GM11168 (cell line): ENCODE measurements around the gene GCC1.

ENCODE experiments used
- in situ Hi-C: fragments of 300-500 bp; cut with MboI; formaldehyde crosslinking; loops from one replicate; pipeline ENCODE4 v1.12.0; 2022; ENCODE audit warnings: low sequenced_read_pairs; ENCODE audit not compliant: unreplicated experiment

The GCC1 gene, protein sequence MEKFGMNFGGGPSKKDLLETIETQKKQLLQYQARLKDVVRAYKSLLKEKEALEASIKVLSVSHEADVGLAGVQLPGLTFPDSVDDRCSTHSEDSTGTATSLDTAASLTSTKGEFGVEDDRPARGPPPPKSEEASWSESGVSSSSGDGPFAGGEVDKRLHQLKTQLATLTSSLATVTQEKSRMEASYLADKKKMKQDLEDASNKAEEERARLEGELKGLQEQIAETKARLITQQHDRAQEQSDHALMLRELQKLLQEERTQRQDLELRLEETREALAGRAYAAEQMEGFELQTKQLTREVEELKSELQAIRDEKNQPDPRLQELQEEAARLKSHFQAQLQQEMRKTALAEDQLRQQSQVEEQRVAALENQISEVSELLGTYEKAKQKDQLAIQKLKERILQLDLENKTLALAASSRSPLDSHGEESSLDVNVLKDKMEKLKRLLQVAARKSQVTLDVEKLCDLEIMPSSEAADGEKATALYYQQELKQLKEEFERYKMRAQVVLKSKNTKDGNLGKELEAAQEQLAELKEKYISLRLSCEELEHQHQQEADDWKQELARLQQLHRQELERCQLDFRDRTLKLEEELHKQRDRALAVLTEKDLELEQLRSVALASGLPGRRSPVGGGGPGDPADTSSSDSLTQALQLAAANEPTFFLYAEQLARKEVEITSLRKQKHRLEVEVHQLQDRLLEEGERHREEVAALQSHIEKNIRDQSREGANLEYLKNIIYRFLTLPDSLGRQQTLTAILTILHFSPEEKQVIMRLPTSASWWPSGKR

DNA sequence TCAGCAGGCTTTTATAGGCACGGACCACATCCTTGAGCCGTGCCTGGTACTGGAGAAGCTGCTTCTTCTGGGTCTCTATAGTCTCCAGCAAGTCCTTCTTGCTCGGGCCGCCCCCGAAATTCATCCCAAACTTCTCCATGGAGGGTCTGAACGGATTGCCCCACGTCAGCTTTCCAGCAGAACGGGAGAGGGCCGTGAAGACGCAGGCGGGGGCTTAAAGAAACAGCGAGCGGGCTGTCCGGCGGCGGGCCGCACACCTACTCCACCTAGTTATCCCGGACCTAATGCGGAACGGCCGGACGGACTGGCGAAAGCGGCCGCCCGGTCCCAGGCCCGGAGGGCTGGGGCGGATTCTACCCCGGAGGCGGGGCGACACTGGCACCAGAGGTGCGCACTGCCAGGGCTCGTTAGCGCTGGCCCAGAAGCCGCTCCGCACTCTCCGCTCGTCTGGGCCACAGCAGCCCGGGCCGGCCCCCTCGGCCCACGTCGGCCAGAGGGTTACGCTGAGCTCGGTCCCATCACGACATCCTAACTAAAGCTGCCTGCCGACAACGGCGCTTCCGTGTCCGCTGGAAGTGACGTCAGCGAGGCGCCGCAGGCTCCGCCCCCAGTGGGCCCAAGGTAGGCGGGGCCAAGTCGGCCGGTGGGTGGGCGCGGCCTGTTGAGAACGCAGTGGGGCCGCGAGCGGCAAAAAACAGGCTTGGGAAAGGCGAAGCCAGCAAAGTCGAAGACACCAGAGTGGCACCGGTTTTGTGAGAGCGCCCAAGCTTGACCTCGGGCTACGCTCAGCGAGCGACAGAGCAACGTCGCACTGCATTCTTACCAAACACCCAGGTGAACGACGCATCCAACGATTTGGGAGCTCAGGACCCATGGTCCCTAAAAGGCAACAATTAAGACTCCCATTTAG is at the start of gene GCC1:
GCC1 (minus strand) TSS at position 553 of the 910 bp plus-strand sequence; CDS start at position 139, 414 bp downstream.
- in situ Hi-C loops, result no loop called here

DNA sequence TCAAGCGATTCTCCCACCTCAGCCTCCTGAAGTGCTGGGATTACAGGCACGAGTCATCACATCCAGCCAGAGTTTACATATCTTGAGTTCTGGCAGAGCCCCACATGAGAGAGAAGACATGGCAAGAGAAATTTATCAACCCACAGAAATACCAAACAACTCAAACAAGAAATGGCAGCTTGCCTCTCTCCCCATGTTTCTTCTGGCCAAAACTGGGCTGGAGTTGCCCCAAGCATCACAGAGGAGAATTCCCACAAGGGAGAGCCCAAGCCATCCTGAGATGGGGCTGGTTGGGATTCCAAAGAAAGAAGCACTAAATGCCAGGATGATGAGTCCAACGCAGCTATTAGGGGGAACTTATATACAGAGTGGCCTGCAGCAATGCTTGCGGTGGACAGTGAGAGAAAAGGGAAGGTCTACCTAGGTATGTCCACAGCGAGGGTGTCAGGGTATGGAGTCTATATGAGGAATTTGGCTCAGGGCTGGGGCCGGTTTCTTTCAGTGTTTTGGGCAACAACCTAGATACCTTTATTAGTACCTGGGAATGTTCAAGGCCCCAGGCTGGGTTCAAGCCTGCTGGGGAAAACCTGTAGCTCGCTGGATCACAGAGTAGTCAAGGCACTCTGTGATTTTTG is 47.0 kb upstream of the GCC1 start:
- in situ Hi-C loops, result no loop called here

DNA sequence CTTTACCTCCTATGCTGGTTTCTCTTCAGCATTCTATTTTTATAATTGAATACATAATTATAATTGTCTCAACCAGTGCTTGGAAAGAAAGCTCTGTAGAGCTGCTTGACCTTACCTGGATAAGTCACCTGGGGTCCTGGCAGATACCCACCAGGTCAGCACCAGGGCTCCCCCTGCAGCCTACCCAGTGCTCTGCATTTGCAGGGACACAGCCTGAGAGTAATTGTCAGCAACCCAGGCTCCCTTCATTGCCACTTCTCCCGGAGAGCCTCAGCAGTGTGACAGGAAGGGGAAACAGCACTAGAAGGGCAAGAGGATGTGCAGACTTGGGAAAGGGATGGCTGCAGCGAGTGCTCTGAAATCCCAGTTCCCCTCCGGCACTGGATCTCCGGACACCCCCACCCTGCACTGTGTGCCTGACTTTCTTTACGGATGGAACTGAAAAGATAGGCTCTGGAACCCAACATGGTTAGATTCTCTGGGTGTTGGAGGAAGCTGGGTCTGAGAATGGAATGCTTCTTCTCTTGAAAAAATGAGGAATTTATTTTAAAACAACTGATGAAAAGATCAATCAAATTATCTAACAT is 44.0 kb upstream of the GCC1 start:
- in situ Hi-C loops, result no loop called here

DNA sequence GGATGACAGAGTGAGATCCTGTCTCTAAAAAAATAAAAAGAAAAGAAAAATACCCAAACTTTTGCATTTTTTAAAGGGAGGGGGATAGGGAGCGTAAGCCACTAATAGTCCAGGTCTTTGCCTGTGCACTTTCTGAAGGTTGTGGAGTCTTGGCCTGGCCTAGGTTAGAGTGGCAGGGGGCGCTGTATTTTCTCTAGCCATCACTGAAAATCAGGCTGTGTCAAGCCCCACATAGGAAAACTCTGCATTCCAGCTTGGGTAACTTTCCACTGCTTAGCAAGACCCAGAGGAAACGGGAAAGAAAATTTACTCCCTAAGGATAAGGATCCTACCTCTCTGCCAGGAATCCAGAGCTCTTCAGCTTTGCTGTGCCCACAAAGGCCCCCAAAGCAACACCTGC is 43.0 kb upstream of the GCC1 start:
- in situ Hi-C loops, result no loop called here

DNA sequence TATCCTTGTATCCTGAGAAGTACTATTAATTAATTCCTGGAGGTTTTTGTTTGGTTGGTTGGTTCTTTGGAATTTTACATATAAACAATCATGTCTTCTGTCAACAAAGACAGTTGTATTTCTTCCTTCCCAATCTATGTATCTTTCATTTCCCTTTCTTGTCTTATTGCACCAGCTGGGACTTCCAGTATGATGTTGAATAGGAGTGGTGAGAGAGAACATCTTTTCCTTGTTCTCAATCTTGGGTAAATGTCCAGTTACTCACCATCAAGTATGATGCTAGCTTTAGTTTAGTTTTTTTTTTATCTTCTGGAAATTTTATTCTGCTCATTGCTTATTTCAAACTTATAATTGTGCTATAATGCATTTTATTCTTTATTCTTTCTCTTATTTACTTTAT is 39.9 kb upstream of the GCC1 start:
- in situ Hi-C loops, result no loop called here

DNA sequence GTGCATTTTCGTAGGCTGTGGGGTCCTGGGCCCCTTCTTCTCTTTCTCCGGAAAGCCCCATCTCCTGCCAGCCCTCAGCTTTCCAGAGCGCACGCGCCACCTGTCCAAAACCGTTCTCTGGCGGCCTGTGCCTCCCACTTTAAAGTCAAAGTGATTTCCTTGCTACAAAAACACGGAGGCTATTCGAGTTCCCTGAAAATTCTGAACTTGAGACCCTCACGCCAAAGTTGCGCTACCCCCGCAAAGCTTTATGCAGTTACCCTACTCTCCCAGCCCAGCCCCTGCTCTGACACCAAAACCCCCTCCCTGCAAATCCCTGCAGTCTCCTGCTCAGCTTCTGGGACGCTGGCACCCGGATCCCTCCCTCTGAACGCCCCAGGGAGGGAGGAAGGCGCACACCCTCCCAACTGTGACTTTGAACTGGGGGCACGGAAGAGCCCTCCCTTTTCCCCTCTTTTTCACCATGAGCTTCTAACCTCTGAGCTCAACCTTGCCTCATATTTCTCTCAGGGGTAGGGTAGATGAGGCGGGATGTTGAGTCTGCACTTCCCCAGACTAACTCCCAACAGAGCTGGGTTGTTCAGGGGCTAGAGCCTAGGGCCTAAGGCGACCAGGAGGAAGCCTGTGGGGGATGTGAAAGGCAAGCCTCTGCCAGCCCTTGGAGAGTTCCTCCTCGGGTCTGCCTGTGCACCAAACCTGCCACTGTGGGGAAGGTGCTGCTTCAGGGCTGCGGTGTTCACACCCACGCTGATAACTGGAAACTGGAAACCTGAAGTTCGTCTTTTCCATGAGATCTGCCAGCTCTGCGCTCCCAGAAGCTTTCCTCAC is 35.2 kb upstream of the GCC1 start:
- in situ Hi-C loops, result no loop called here

DNA sequence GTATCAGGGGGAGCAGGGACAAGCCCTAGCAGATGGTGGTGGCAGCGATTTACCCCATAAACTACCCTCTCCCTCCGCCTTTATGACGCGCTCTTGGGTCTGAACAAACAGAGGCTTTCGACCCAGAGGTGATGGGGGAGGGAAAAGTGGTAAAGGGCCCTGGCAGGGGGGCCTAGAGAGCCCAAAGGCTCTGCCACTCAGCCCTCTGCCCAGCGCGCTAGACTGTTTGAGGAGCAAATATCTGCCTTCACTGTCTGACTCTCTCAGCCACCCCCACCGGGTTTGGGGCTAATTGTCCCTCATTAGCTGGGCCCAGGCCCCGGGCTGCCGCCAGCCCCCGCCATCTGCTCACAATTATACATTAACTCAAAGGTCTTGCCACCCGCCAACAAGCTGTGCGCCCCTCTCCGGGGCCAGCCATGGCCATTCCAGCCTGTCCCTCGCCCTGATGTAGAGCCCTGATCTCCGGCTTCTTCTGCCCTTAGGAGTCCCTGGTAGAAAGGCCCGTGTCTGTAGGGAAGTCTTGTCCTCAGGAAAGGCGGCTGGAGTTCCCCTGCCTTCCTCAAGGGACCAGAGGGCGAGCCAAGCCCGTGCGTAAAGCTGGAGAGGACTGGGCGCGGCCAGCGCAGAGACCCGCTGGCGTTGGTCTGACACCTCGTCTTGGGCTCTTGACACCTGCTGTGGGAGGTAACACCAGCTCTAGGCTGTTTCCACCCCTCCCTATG is 34.4 kb upstream of the GCC1 start:
- in situ Hi-C loops, result no loop called here

DNA sequence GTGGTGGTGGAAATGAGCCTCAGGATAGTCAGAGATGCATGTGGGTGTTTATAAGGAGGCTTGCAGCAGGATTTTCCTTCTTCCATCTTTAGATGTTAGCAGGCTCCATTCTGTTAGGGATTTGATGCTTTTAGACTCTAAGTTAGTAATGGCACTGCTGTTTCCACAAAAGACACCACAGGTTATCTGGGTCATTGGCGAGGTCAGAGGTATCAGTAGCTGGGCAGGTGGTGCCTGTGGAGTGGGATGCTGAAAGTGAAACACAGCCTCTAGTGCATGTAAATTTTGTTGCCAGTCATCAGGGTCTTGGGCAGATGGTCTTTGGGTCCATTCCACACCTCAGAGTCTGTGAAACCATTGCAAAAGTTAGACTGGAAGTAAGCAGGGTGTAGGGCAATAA is 33.4 kb upstream of the GCC1 start:
- in situ Hi-C loops, result no loop called here

DNA sequence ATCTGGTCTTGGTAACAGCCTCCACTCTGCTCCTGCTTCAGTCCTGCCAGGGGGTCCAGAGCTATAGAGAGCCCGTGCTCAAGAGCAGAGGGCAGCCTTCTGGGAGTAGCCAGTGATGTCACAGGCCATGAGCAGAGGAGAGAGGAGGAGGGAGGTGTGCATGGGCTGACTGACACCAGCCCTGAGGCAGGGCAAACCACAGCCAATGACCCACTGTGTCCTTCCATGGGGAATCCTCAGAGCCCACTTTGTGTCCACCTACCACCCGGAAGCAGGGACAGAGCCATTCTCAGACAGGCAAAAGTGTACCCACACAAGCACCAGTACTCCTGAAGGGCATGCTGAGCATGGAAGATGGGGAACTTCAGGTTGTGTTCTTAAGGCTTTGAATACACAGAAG is 32.6 kb upstream of the GCC1 start, which contains the start of gene PAX4:
PAX4 (minus strand) TSS at position 101 of the 400 bp plus-strand sequence. CDS start 2,214 bp downstream, outside the sequence.
- in situ Hi-C loops, result no loop called here

DNA sequence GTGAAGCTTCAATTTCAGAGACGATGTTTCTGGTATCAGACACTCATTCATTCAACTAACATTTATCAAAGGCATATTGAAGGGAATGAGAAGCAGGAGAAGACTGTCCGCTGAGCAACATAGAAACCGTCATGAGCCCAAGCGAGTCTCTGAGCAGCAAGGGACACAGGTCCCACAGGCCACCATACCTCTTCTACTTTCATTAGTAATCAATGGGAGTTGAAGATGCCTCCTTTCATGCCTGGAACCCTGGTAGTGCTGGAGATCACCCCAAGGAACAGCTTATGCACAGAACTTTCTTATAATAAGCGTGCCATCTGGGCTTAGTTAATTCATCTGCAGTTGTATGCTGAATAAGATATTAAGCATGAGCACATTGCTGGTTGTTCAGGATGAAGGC is 31.3 kb upstream of the GCC1 start:
- in situ Hi-C loops, result no loop called here

DNA sequence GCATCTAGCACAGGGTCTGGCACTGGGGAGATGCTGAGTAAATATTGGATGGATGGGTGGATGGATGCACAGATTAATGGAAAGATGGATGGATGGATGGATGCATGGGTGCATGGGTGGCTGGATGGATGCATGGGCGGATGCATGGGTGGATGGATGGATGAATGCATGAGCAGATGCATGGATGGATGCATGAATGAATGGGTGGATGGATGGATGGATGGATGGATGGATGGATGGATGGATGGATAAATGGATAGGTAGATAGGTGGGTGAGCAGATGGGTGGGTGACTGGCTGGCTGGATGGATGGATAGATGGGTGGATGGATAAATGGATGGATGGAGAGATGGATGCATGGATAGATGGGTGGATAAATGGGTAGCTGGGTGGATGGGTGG is 26.9 kb upstream of the GCC1 start:
- in situ Hi-C loops, result no loop called here

DNA sequence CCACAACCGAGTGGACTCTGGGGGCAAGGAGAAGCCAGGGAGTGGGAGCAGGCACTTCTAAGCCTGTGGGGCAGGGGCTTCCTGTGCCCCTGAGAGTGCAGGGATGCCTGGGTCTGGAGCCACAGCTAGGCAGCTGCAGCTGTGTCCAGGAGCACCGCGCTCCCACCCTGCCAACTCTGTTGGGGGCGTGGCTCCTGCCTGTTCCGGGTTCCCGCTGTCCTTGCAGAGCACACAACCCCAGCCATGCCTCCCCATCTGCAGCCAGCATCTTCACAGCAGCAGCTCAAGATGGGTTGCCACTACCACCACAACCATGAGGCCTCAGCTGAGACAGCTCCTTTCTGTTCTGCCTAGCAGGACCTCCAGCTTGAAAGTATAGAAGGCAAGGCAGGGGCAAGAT is 23.9 kb upstream of the GCC1 start:
- in situ Hi-C loops, result no loop called here

DNA sequence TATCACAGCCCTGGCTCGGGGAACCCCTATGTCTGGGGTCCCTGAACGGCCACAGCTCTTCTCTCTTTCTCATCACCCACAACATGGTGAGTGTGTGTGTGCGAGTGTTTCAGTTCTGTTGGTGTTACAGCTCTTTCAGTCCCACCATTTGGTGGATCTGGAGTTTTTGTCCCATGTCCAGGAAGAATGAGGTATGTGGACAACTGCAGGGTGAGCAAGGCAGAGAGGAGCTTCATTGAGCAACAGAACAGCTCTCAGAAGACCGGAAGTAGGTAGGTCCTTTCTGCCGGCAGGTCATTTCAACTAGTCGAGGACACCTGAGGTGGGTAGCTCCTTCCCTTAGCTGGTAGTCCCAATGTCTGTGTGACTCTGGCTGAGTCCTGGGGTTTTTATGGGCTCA is 23.1 kb upstream of the GCC1 start:
- in situ Hi-C loops, result no loop called here

DNA sequence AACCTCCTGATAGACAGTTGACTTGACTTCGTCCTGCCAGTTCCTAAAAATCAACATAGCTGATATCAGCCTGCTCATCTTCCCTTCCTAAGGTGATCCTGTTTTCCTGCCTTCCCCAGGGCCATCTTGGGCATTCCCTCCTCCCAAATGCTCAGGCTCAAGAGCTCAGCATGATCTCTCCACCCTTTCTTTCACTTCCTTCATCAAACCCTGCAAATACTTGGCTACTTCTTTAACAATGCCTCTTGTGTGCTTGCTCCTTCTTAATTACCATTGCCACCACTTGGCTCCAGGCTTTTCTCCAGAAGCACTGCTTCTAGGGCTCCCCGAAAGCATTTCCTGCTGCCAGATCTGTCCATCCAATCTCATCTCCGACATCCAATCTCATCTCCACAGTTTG is 15.5 kb upstream of the GCC1 start:
- in situ Hi-C loops, result no loop called here

DNA sequence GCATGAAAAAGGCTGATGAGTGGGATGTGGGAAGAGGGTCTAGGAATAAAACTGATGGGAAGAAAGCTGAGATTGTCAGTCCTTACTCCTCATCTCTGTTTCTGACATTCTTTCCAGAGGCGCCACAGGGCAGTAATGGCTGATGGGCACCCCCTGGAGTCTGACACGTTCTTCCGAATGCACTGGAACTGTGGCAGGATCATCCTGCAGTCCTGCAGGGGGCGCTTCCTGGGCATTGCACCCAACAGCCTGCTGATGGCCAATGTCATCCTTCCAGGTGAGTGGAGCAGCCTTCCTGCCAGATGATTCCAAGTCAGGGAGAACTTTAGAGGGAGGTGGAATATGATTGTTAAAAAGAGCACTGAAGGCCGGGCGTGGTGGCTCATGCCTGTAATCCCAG is 12.9 kb upstream of the GCC1 start:
- in situ Hi-C loops, result no loop called here

DNA sequence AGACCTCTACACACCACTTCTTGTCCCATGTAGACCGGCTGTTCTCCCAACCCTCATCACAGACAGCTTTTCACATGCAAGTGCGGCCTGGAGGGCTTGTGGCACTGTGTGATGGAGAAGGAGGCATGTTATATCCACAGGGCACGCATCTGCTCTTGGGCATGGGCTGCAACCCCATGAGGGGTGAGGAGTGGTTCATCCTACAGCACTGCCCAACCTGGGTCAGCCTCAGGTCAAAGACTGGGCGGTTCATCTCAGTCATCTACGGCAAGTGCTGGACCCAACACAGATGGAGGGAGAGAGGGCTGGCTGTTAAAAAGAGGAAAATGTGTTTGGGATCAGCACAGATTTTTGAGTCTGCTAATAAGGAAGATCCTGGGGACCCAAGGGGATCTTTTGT is 10.3 kb upstream of the GCC1 start:
- in situ Hi-C loops, result no loop called here

DNA sequence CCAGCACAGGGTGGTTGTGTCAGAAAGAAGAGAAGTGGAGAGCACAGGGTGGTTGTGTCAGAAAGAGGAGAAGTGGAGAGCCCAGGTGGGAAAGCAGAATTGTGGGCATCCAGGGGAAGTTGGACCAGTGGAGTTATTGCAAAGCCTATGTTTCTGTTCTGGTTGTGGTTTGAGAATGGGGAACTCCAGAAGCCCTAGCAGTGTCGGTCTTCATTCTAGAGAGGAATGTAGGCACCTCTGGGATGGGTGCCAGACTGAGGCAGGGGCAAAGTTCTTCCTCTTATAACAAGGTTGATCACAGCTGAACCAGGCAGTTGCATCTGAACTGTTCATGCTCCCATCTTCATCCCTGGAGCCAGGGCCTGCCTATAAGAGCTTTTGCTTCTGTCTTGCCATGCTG is 9.1 kb upstream of the GCC1 start:
- in situ Hi-C loops, result no loop called here

DNA sequence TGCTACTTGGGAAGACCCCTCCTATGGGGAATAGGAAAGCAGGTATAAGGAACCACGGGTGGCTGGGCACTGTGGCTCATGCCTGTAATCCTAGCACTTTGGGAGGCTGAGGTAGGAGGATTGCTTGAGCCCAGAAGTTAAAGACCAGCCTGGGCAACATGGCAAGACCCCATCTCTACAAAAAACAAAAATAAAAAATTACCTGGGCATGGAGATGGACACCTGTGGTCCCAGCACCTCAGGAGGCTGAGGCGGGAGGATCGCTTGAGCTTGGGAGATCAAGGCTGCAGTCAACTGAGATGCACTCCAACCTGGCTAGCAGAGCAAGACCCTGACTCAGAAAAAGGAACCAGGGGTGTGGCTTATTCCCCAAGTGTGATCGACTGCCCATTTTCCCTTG is 7.2 kb upstream of the GCC1 start:
- in situ Hi-C loops, result no loop called here
